ENCODE data around the gene OR51B6. TPM values are rescaled to one million over a fixed set of nuclear protein-coding genes. Genes with fewer than 3 reads are reported as not detected.
"Not testable (repeated sequence)": the region's sequence is repeated elsewhere in the genome, so short reads cannot be mapped to it uniquely, and the experiment has no call there.

The OR51B6 gene, protein sequence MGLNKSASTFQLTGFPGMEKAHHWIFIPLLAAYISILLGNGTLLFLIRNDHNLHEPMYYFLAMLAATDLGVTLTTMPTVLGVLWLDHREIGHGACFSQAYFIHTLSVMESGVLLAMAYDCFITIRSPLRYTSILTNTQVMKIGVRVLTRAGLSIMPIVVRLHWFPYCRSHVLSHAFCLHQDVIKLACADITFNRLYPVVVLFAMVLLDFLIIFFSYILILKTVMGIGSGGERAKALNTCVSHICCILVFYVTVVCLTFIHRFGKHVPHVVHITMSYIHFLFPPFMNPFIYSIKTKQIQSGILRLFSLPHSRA
- total RNA-seq (not detected), polyA plus RNA-seq (not detected)

DNA sequence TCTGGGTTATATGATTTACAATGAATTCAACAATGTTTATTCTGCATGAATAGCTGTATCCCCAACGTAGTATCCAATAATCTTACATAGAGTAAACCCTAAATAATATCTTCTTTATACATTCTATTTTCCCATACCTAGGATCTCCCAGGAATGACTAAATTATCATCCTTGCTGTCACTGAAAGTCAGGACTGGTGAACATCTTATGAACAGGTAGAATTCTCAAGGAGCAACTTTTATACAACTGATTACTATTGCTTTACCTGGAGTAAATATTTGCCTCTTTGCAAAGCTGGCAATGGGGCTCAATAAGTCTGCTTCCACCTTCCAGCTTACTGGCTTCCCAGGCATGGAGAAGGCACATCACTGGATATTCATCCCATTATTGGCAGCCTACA is at the start of gene OR51B6:
OR51B6 (plus strand) TSS at position 301 of the 400 bp plus-strand sequence; CDS start at position 301, 0 bp downstream.
- DNase-seq (no peak), ATAC-seq (ENCODE audit: low read depth in 2 of 2) (no peak)
- Mint-ChIP-seq H3K27me3 (no peaks in the 10 kb centered on the region), H3K9me3 (peaks cover 0 to 4% (median 0%) of the 10 kb centered on the region in 7 donors), H3K27ac (peak within 1 kb of the TSS in 1 of 3 donors; percentile 49), H3K36me3 (no peaks in the 10 kb centered on the region), H3K4me3 (no peak within 1 kb of the TSS), H3K4me1 (no peaks in the 10 kb centered on the region)
- Histone ChIP-seq H3K36me3 (ENCODE audit: control insufficient read depth, insufficient read depth, low read length) (no peaks in the 10 kb centered on the region), H3K9me3 (ENCODE audit: control insufficient read depth in 2 of 2, low read length in 2 of 2) (no peaks in the 10 kb centered on the region), H3K27me3 (ENCODE audit: control insufficient read depth, insufficient read depth, low read length) (no peaks in the 10 kb centered on the region), H3K4me1 (ENCODE audit: control insufficient read depth, insufficient read depth, low read length, poor library complexity, severe bottlenecking) (no peaks in the 10 kb centered on the region), H3K27ac (ENCODE audit: insufficient read depth, low read length, poor library complexity, severe bottlenecking) (no peak within 1 kb of the TSS), H3K4me3 (ENCODE audit: low read depth, low read length) (no peak within 1 kb of the TSS)

DNA sequence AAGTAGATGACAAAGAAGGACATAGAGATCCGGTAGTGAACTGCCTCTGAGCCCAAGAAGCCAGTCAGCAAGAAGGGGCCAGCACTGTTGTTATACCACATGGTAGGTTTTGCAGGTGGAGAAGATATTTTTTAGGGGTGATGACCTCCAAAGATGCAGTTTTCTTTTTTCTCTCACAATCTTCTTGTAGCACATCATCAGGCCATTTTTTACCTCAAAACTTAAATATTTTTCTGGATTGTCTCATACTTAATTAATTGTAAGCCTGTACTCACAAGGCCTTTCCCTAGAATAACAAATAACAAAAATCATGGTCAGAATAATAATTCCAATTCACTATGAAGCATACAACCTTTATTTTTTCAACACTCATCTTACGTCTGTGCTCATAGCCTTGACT is 49.5 kb upstream of the OR51B6 start, which contains the start of gene OR51B4:
OR51B4 (minus strand) TSS at position 101 of the 400 bp plus-strand sequence; CDS start at position 101, 0 bp downstream.
- H3K9me3 ChIP-seq (ENCODE audit: control insufficient read depth in 2 of 2, low read length in 2 of 2), result no peaks in the 10 kb centered on the region
- H3K4me1 ChIP-seq (ENCODE audit: control insufficient read depth, insufficient read depth, low read length, poor library complexity, severe bottlenecking), result no peaks in the 10 kb centered on the region
- no peak within 1 kb of the TSS for H3K4me3 ChIP-seq (ENCODE audit: low read depth, low read length)
- Mint-ChIP-seq H3K4me3 (no peak within 1 kb of the TSS), H3K9me3 (peaks cover 0 to 2% (median 0%) of the 10 kb centered on the region in 7 donors), H3K27me3 (no peaks in the 10 kb centered on the region), H3K36me3 (no peaks in the 10 kb centered on the region), H3K4me1 (no peaks in the 10 kb centered on the region), H3K27ac (no peak within 1 kb of the TSS)
- DNase-seq, result no peak
- H3K27me3 ChIP-seq (ENCODE audit: control insufficient read depth, insufficient read depth, low read length), result no peaks in the 10 kb centered on the region
- no peak within 1 kb of the TSS for H3K27ac ChIP-seq (ENCODE audit: insufficient read depth, low read length, poor library complexity, severe bottlenecking)
- H3K36me3 ChIP-seq (ENCODE audit: control insufficient read depth, insufficient read depth, low read length), result no peaks in the 10 kb centered on the region
- ATAC-seq (ENCODE audit: low read depth in 2 of 2), result no peak

DNA sequence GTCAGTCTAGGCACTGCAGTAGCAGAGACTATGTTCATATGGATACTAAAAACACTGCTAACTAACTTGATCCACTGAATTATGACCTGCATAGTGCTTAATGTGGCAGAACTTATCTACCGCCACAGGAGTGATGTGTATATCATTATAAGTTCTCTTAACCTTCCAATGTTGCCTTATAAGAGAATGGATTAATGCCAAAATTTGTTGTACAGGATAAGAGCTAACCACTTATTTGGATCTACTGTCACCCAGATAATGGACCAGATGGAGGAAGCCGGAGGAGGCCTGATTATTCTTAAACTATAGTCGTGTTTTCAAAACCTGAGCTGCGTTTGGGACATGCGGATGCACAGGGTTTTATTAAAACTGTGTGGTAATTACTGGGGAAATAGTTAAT is 47.7 kb upstream of the OR51B6 start:
- Mint-ChIP-seq H3K27me3 (peaks cover 4% of the 10 kb centered on the region), H3K27ac (no peak overlapping the region), H3K4me3 (no peak overlapping the region), H3K36me3 (no peaks in the 10 kb centered on the region), H3K4me1 (no peaks in the 10 kb centered on the region), H3K9me3 (peaks cover 0 to 4% (median 0%) of the 10 kb centered on the region in 7 donors)
- DNase-seq (no peak), ATAC-seq (ENCODE audit: low read depth in 2 of 2) (no peak)
- H3K27ac ChIP-seq (ENCODE audit: insufficient read depth, low read length, poor library complexity, severe bottlenecking), result no peak overlapping the region
- no peaks in the 10 kb centered on the region for H3K36me3 ChIP-seq (ENCODE audit: control insufficient read depth, insufficient read depth, low read length)
- no peaks in the 10 kb centered on the region for H3K4me1 ChIP-seq (ENCODE audit: control insufficient read depth, insufficient read depth, low read length, poor library complexity, severe bottlenecking)
- no peaks in the 10 kb centered on the region for H3K27me3 ChIP-seq (ENCODE audit: control insufficient read depth, insufficient read depth, low read length)
- H3K9me3 ChIP-seq (ENCODE audit: control insufficient read depth in 2 of 2, low read length in 2 of 2), result no peaks in the 10 kb centered on the region
- H3K4me3 ChIP-seq (ENCODE audit: low read depth, low read length), result no peak overlapping the region

DNA sequence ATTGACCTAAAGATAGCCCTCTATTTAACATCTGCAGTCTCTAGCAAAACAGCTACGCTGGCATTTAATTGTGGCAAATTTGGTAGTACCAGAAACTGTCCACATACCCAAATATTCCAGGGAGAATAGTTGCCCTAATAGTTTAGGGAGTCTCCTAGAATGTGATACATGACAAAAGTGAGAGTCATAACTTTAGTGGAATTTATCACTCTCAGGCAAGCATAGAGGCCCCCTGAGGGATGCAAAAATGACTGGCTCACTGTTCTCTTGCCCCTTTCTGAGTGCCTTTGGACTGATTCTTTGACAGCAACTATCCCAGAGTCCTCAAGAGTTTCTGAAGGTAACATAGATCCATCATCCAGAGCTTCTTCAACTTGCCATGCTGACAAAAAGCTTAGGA is 47.3 kb upstream of the OR51B6 start:
- Mint-ChIP-seq H3K4me1 (no peaks in the 10 kb centered on the region), H3K36me3 (no peaks in the 10 kb centered on the region), H3K27me3 (peaks cover 4% of the 10 kb centered on the region), H3K4me3 (no peak overlapping the region), H3K27ac (no peak overlapping the region), H3K9me3 (peaks cover 0 to 4% (median 0%) of the 10 kb centered on the region in 7 donors)
- DNase-seq, result no peak
- H3K27ac ChIP-seq (ENCODE audit: insufficient read depth, low read length, poor library complexity, severe bottlenecking), result no peak overlapping the region
- no peaks in the 10 kb centered on the region for H3K4me1 ChIP-seq (ENCODE audit: control insufficient read depth, insufficient read depth, low read length, poor library complexity, severe bottlenecking)
- H3K9me3 ChIP-seq (ENCODE audit: control insufficient read depth in 2 of 2, low read length in 2 of 2), result no peaks in the 10 kb centered on the region
- H3K4me3 ChIP-seq (ENCODE audit: low read depth, low read length), result no peak overlapping the region
- H3K36me3 ChIP-seq (ENCODE audit: control insufficient read depth, insufficient read depth, low read length), result no peaks in the 10 kb centered on the region
- H3K27me3 ChIP-seq (ENCODE audit: control insufficient read depth, insufficient read depth, low read length), result no peaks in the 10 kb centered on the region
- ATAC-seq (ENCODE audit: low read depth in 2 of 2), result no peak

DNA sequence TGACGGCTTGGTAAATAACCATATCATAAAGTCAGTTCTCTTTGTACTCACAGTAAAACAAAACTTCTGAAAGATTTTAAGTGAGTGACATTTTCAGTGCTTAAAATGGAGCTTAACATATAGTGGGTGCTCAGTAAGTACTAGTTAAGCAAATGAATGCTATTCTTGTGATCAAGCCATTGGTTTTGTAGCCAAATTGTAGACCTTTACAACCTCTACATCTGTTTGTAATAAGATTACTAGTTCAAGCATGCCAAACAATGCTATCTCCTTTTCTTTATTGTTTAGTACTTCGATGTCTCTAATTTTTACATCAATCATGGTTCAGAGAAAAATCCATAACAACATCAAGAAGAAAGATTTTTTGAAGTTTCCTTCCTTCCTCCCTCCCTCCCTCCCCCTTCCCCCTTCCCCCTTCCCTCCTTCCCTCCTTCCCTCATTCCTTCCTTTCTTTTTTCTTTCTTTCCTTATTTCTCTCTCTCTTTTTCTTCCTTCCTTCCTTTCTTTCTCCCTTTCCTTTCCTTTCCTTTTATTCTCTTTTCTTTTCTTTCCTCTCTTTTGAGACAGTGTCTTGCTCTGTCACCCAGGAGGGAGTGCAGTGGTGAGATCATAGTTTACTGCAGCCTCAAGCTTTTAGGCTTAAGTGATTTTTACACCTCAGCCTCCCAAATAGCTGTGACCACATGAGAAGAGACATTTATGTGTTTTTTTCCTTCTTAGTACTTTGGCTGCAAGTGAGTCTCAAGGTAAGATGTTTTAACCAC is 43.9 kb upstream of the OR51B6 start:
- no peaks in the 10 kb centered on the region for H3K9me3 ChIP-seq (ENCODE audit: control insufficient read depth in 2 of 2, low read length in 2 of 2)
- no peaks in the 10 kb centered on the region for H3K27me3 ChIP-seq (ENCODE audit: control insufficient read depth, insufficient read depth, low read length)
- H3K27ac ChIP-seq (ENCODE audit: insufficient read depth, low read length, poor library complexity, severe bottlenecking), result no peak overlapping the region
- ATAC-seq (ENCODE audit: low read depth in 2 of 2), result no peak
- Mint-ChIP-seq H3K4me1 (no peaks in the 10 kb centered on the region), H3K4me3 (peak overlapping the region in 1 of 4 donors; percentile 63), H3K9me3 (peaks cover 0 to 4% (median 0%) of the 10 kb centered on the region in 7 donors), H3K27me3 (peaks cover 4% of the 10 kb centered on the region), H3K36me3 (no peaks in the 10 kb centered on the region), H3K27ac (no peak overlapping the region)
- no peak overlapping the region for H3K4me3 ChIP-seq (ENCODE audit: low read depth, low read length)
- no peaks in the 10 kb centered on the region for H3K36me3 ChIP-seq (ENCODE audit: control insufficient read depth, insufficient read depth, low read length)
- no peaks in the 10 kb centered on the region for H3K4me1 ChIP-seq (ENCODE audit: control insufficient read depth, insufficient read depth, low read length, poor library complexity, severe bottlenecking)
- no peak for DNase-seq

DNA sequence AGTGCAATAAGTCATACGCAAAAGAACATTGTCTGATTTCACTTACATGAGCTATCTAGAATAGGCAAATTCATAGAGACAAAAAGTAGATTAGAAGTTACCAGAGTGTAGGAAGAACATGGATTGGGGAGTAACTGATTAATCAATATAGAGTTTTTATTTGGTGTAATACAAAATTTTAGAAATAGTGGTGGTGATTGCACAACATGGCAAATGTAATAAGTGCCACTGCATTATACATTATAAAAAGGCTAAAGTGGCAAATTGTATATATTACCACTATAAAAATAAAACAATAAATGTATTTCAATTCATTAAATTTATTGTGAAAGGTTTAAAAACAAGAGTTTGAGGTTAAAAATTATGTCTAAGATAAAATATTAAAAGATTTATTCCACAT is 40.9 kb upstream of the OR51B6 start:
- DNase-seq, result no peak
- H3K27ac Mint-ChIP-seq, result no peak overlapping the region
- H3K27me3 ChIP-seq (ENCODE audit: control insufficient read depth, insufficient read depth, low read length), result no peaks in the 10 kb centered on the region

DNA sequence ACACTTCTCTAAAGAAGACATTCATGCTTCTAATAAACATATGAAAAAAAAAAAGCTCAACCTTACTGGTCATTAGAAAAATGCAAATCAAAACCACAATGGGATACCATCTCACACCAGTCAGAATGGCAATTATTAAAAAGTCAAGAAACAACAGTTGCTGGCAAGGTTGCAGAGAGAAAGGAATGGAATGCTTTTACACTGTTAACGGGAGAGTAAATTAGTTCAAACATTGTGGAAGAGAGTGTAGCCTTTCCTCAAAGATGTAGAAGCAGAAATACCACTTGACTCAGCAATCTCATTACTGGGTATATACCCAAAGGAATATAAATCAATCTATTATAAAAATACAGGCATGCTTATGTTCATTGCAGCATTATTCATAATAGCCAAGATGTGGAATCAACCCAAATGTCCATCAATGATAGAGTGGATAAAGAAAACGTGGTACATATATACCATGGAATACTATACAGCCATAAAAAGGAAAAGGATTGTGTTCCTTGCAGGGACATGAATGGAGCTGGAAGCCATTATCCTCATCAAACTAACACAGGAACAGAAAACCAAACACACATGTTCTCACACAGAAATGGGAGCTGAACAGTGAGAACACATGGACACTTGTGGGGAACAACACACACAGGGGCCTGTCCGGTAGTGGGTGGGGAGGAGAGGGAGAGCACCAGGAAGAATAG is 37.8 kb upstream of the OR51B6 start:
- DNase-seq; H3K36me3 ChIP-seq (ENCODE audit: control insufficient read depth, insufficient read depth, low read length); H3K9me3 Mint-ChIP-seq; H3K4me1 Mint-ChIP-seq; H3K27me3 Mint-ChIP-seq; H3K4me1 ChIP-seq (ENCODE audit: control insufficient read depth, insufficient read depth, low read length, poor library complexity, severe bottlenecking); H3K27me3 ChIP-seq (ENCODE audit: control insufficient read depth, insufficient read depth, low read length); H3K9me3 ChIP-seq (ENCODE audit: control insufficient read depth in 2 of 2, low read length in 2 of 2); H3K27ac ChIP-seq (ENCODE audit: insufficient read depth, low read length, poor library complexity, severe bottlenecking); ATAC-seq (ENCODE audit: low read depth in 2 of 2); H3K4me3 Mint-ChIP-seq; H3K27ac Mint-ChIP-seq; H3K4me3 ChIP-seq (ENCODE audit: low read depth, low read length); H3K36me3 Mint-ChIP-seq: not testable (repeated sequence)

More for the DNA sequence above, 40.9 kb upstream of the OR51B6 start:
- no peak overlapping the region for H3K27ac ChIP-seq (ENCODE audit: insufficient read depth, low read length, poor library complexity, severe bottlenecking)
- no peak overlapping the region for H3K4me3 Mint-ChIP-seq
- H3K36me3 ChIP-seq (ENCODE audit: control insufficient read depth, insufficient read depth, low read length), result no peaks in the 10 kb centered on the region
- H3K4me1 Mint-ChIP-seq, result no peaks in the 10 kb centered on the region
- no peaks in the 10 kb centered on the region for H3K36me3 Mint-ChIP-seq
- H3K4me3 ChIP-seq (ENCODE audit: low read depth, low read length), result no peak overlapping the region
- peaks cover 4% of the 10 kb centered on the region for H3K27me3 Mint-ChIP-seq
- peaks cover 0 to 4% (median 2%) of the 10 kb centered on the region in 7 donors for H3K9me3 Mint-ChIP-seq
- H3K4me1 ChIP-seq (ENCODE audit: control insufficient read depth, insufficient read depth, low read length, poor library complexity, severe bottlenecking), result no peaks in the 10 kb centered on the region
- no peak for ATAC-seq (ENCODE audit: low read depth in 2 of 2)
- H3K9me3 ChIP-seq (ENCODE audit: control insufficient read depth in 2 of 2, low read length in 2 of 2), result peaks cover 0 to 3% of the 10 kb centered on the region in 2 experiments
